Measurements from ENCODE around the gene PARD6G. TPM values are rescaled to one million over a fixed set of nuclear protein-coding genes. Genes with fewer than 3 reads are reported as not detected.

The PARD6G gene
- total and polyA plus RNA-seq, 2 of the 8 experiments (the other 6 are each of a cell fraction or from before 2014, with no cell fraction given): 11.3 to 17.9 TPM

DNA sequence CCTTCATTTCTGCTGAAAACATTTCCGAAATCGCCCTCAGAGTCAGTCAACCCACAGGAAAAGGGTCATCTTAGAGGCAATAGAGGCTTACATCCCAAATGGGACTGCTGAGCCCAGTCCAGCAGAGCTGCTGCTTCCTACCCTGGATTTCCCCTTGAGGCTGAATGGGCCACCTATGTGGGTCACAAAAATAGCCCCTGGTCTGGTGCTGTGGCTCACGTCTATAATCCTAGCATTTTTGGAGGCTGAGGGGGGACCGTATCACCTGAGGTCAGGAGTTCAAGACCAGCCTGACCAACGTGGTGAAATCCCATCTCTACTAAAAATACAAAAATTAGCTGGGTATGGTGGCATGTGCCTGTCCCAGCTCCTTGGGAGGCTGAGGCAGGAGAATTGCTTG is 88.9 kb downstream of the PARD6G start:
- Histone ChIP-seq H3K56ac (replicated peaks; ENCODE audit: insufficient read length, low read depth, low read length) (no peak overlapping the region), H2BK15ac (ENCODE audit: low read length) (no peak overlapping the region), H2BK5ac (ENCODE audit: low read depth, low read length) (no peak overlapping the region), H3K18ac (ENCODE audit: extremely low read depth, low read length) (no peak overlapping the region), H4K20me1 (replicated peaks in 1 of 2; ENCODE audit: control insufficient read depth in 1 of 2, insufficient read depth in 2 of 2, low read length in 2 of 2) (peaks cover 0 to 11% of the 10 kb centered on the region in 2 experiments), H2BK20ac (ENCODE audit: low read length) (no peak overlapping the region), H3K9ac (replicated peaks in 1 of 4; ENCODE audit: extremely low read depth in 1 of 4, low read depth in 3 of 4, low read length in 3 of 4) (no peak overlapping the region), H3K27ac (ENCODE audit: low read depth, low read length) (no peak overlapping the region), H4K5ac (ENCODE audit: insufficient read length, low read depth, low read length) (no peak overlapping the region), H3K23ac (ENCODE audit: insufficient read length) (no peak overlapping the region), H3K4me2 (ENCODE audit: insufficient read depth in 1 of 2, low read depth in 2 of 2, low read length in 2 of 2) (no peak overlapping the region), H3K4ac (replicated peaks; ENCODE audit: insufficient read length, low read depth, low read length) (no peak overlapping the region), H3K79me1 (ENCODE audit: low read depth, low read length) (no peaks in the 10 kb centered on the region; the same call in 1 of the 2 replicates), H2AK5ac (ENCODE audit: low read depth, low read length) (no peak overlapping the region), H3K4me3 (ENCODE audit: extremely low read depth in 1 of 4, insufficient read depth in 2 of 4, low read depth in 3 of 4, low read length in 4 of 4) (no peak overlapping the region), H3K9me3 (ENCODE audit: insufficient read depth in 2 of 2, low read depth in 1 of 2, low read length in 1 of 2) (no peaks in the 10 kb centered on the region; a peak in 1 of 4 replicates), H3K23me2 (ENCODE audit: low read depth, low read length) (no peaks in the 10 kb centered on the region), H2BK120ac (replicated peaks; ENCODE audit: low read depth, low read length) (no peak overlapping the region), H3K36me3 (ENCODE audit: control insufficient read depth in 2 of 4, insufficient read depth in 4 of 4, low read length in 3 of 4) (peaks cover 0 to 9% (median 0%) of the 10 kb centered on the region in 4 experiments; a peak in 2 of 8 replicates), H3K27me3 (replicated peaks in 1 of 4; ENCODE audit: control insufficient read depth in 3 of 4, extremely low read depth in 1 of 4, insufficient read depth in 3 of 4, low read length in 3 of 4) (no peaks in the 10 kb centered on the region), H3K14ac (ENCODE audit: insufficient read length) (no peak overlapping the region), H3K4me1 (replicated peaks in 1 of 4; ENCODE audit: control insufficient read depth in 3 of 4, insufficient read depth in 4 of 4, low read length in 3 of 4) (no peaks in the 10 kb centered on the region), H2BK12ac (ENCODE audit: low read depth, low read length) (no peak overlapping the region), H2AFZ (ENCODE audit: low read length) (no peak overlapping the region), H4K91ac (replicated peaks; ENCODE audit: insufficient read length, low read length) (no peak overlapping the region), H4K8ac (ENCODE audit: extremely low read depth, insufficient read depth, low read length) (no peak overlapping the region), H3K79me2 (ENCODE audit: control insufficient read depth in 1 of 2, insufficient read depth in 2 of 2, low read length in 2 of 2) (no peaks in the 10 kb centered on the region)
- WGBS, 2 experiments (ENCODE audit: extremely low coverage in 1 of 2, insufficient coverage in 1 of 2, insufficient read length in 1 of 2, insufficient replicate concordance in 2 of 2, low coverage in 1 of 2, low lambda C conversion rate in 2 of 2, missing lambda C conversion rate in 1 of 2): 85% methylated on average over 5 of the region's 5 CpGs; no CpG with 5 or more reads in 1 of the 2 experiments
- ChIA-PET CTCF (ENCODE audit: partially characterized antibody) (interaction anchor here (0.6 to 10.1 kb wide), 32 partner anchors 8 to 468 kb away, joined by 3 to 124 read pairs (median 4); partner anchors contain the start of gene PARD6G), POLR2A (ENCODE audit: partially characterized antibody) (interaction anchor here (1.3 kb wide), 1 partner anchor 18 kb away, joined by 3 read pairs; no protein-coding TSS in a partner anchor)
- no peak for FAIRE-seq
- no peak for DNase-seq (ENCODE audit: low read depth in 1 of 2, low spot score in 2 of 2)
- TF ChIP-seq BRCA1 (IDR thresholded peaks at IDR 0.05; ENCODE audit: low read depth, low read length): no peak
- no peak for TF ChIP-seq SP4 (IDR thresholded peaks at IDR 0.05; ENCODE audit: low read length)
- no peak for TF ChIP-seq KDM1A (IDR thresholded peaks at IDR 0.05; ENCODE audit: borderline replicate concordance, low read length)
- TF ChIP-seq MAFK (IDR thresholded peaks at IDR 0.05; ENCODE audit: low read depth, low read length): no peak
- TF ChIP-seq POU5F1 (IDR thresholded peaks at IDR 0.05; ENCODE audit: low read depth, low read length): no peak
- TF ChIP-seq, protein P1, sequence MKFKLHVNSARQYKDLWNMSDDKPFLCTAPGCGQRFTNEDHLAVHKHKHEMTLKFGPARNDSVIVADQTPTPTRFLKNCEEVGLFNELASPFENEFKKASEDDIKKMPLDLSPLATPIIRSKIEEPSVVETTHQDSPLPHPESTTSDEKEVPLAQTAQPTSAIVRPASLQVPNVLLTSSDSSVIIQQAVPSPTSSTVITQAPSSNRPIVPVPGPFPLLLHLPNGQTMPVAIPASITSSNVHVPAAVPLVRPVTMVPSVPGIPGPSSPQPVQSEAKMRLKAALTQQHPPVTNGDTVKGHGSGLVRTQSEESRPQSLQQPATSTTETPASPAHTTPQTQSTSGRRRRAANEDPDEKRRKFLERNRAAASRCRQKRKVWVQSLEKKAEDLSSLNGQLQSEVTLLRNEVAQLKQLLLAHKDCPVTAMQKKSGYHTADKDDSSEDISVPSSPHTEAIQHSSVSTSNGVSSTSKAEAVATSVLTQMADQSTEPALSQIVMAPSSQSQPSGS (IDR thresholded peaks at IDR 0.05; ENCODE audit: low read length): no peak
- TF ChIP-seq SP2 (IDR thresholded peaks at IDR 0.05; ENCODE audit: low read length): no peak
- no peak for TF ChIP-seq RBBP5 (IDR thresholded peaks at IDR 0.05; ENCODE audit: borderline replicate concordance, low read depth, low read length)
- no peak for TF ChIP-seq SIX5 (IDR thresholded peaks at IDR 0.05; ENCODE audit: low read depth, low read length)
- no peak for TF ChIP-seq RFX5 (IDR thresholded peaks at IDR 0.05; ENCODE audit: borderline replicate concordance, low read depth, low read length)
- no peak for TF ChIP-seq RAD21 (IDR thresholded peaks at IDR 0.05 in 1 of 2, conservative IDR thresholded peaks at IDR 0.05 in 1 of 2; ENCODE audit: low read depth in 2 of 2, low read length in 2 of 2)
- no peak for TF ChIP-seq RXRA (IDR thresholded peaks at IDR 0.05; ENCODE audit: insufficient read depth, low read depth, low read length)

All from H1 (cell line).